SH-SY5Y (cell line): ENCODE measurements around the gene KDM4B.

Experiments used
- GATA2 ChIP-seq: IDR thresholded peaks from 2 replicates; pipeline ENCODE4 v1.6.1; 2011; ENCODE audit warnings: mild to moderate bottlenecking, low read depth, low read length
- GATA3 ChIP-seq: IDR thresholded peaks from 2 replicates; pipeline ENCODE4 v1.6.1; 2011; ENCODE audit warnings: low read depth, mild to moderate bottlenecking, low read length, moderate library complexity

- TF ChIP-seq GATA2 (no peak), GATA3 (no peak)
Observed at GRCh38 chr19:5013761-5014160, 44.8 kb downstream of the KDM4B start.
